GM12873 (cell line): ENCODE results near the gene SORCS2.

Experiments
- CTCF ChIP-seq: IDR thresholded peaks from 2 replicates; pipeline ENCODE4 v1.5.1; 2012; ENCODE audit warnings: low read depth, mild to moderate bottlenecking, moderate library complexity, low read length, control low read depth; ENCODE audit not compliant: insufficient read depth; ENCODE audit errors: missing control alignments

Gene SORCS2

GRCh38 chr4:7236847-7237246, 44.5 kb downstream of the SORCS2 start:
- TF ChIP-seq CTCF = no peak

GRCh38 chr4:7237873-7238272, 45.5 kb downstream of the SORCS2 start:
- TF ChIP-seq CTCF = no peak

GRCh38 chr4:7238300-7238960, 46.1 kb downstream of the SORCS2 start:
- TF ChIP-seq CTCF = peak; percentile 41

GRCh38 chr4:7239101-7239820, 46.9 kb downstream of the SORCS2 start:
- no peak for TF ChIP-seq CTCF

GRCh38 chr4:7239844-7240243, 47.5 kb downstream of the SORCS2 start:
- no peak for TF ChIP-seq CTCF

- no peak for TF ChIP-seq CTCF
Observed at GRCh38 chr4:7240306-7240705, 48.0 kb downstream of the SORCS2 start.

- no peak for TF ChIP-seq CTCF
Observed at GRCh38 chr4:7241597-7242125, 49.3 kb downstream of the SORCS2 start.
